HG03442 (cell line): ENCODE data around the gene GPR107.

ENCODE experiments used
- ATAC-seq: cut with Tn5 transposase; IDR thresholded peaks from one replicate; pipeline ENCODE4 v1.9.1; 2021; ENCODE audit warnings: mild to moderate bottlenecking, moderate library complexity; ENCODE audit not compliant: unreplicated experiment

The GPR107 gene

DNA sequence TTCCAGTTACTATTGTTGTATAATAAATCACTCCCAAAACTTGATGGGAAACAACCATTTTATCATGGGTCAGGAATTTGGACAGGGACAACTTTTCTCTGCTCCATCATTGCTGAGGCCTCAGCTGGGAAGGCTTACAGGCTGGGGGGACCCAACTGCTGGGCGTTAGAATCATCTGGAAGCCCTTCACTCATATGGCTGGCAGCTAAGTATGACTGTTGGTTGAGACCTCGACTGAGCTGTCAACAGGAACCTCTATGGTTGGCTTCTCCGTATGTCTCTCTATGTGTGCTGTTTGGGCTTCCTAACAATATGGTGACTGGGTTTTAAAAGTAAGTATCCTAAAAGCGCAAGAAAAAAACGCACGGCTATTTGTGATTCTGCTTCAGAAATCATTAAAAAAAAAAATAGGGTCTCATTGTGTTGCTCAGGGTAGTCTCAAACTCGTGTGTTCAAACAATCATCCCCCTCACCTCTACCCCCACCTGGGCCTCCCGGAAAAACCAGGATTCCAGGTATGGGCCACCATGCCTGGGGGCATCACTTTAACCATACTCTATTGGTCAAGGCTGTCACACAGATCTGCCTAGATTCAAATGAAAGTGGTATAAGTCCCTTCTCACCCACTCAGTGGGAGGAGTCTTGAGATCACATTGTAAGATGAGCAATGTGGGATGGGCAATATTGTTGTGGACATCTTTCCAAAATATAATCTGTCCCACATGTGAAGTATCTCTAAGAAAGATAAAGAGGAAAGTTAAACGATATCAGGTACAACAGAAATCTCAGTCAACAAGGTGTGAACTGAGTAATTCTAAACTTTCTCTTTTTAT lies 26.0 kb upstream of the GPR107 start:
- no peak for ATAC-seq

DNA sequence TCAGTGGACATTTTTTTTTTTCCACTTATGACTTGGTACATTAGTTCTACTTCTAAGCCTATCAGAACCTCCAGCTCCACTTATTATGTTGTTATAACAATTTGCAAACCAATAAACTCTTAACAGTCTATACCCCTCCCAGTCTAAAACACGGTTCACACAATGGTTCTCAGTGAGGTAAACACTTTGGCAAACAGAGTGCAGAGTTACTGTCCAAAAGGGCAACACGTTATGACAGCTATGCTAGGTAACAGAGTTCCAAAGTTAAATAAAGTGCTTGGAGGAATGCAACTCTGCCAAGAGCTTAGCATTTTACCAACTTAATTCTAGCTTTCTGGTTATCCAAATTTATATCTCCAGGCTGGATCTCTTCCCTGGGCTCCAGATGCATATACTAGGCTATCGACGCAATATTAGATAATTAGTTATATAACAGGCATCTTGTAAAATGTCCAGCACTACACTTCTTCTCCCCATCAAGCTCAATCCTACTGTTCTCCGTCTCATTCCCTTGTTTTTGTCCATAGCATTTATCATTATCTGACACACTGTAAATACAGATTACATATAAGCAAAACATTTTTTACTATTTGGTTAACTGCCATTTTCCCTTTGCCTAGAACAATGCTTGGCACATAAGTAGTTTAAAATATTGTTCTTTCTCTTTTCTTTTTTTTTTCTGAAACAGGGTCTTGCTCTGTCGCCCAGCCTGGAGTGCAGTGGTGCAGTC lies 25.0 kb upstream of the GPR107 start:
- ATAC-seq: no peak

GRCh38 chr9:130029223-130029973 lies 24.3 kb upstream of the GPR107 start:
- ATAC-seq: peak; percentile 37

DNA sequence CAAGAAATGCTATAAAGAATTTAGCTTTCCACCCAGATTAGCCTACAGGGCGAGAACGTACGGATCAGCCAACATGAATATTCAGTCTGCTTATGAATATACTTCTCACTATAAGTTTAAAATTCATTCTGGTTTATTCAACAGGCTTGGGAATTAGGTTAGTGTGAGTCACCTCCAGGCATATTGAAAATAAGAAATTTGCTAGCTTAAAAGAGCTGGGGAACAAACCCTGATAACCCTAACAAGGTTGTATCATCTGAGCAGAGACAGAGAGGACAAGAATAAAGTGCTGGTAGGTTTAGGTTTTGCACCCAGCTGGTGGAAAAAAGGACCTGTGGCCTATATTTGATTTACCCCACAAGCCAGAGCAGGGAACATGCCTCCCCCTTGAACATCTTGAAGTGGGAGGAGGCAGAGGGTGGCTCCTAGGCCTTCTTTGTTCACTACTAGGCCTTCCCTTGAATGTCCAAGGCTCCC lies 23.0 kb upstream of the GPR107 start:
- ATAC-seq: no peak

GRCh38 chr9:130034570-130034969 lies 19.1 kb upstream of the GPR107 start:
- ATAC-seq: no peak

DNA sequence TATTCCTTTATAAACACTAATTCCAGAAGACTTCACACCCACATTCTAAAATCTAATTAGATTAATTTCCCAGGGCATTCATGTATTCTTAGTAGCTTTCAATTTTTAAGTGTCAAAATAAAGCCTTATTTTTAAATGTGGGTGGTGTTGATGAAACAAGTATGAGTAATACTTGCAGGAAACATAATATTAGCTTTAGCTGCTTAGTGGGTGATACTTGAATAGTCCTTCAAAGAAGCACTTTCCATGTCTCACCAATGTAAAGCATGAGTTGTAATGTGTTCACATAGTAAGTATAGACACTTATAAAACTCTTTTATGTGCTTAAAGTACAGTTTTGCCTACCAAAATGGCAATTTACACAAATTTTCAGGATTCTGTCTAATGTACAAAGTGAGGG lies 17.6 kb upstream of the GPR107 start:
- ATAC-seq: no peak

DNA sequence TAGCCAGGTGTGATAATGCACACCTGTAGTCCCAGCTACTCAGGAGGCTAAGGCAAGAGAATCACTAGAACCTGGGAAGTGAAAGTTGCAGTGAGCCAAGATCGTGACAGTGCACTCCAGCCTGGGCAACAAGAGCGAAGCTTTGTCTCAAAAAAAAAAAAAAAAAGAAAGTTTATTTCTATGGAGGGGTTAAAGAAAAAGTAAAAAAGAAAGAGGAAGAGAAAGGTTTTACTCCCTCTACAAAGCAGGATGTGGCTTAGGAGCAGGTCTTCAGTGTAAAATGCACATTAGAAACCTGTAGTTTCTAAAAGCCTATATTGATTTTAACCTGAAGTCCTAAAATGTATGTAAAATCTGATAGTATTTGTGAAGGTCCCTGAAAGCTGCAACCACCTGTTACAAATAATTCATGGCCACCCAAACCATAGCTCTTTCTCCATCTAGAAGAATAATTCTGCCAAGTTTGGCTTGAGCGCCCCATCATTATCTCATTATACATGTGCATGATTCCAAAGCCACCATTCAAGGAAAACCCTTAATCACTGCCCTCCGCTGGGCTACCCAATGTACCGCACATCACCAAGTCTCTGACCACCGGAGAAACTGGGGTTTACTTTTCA lies 14.1 kb upstream of the GPR107 start:
- no peak for ATAC-seq

DNA sequence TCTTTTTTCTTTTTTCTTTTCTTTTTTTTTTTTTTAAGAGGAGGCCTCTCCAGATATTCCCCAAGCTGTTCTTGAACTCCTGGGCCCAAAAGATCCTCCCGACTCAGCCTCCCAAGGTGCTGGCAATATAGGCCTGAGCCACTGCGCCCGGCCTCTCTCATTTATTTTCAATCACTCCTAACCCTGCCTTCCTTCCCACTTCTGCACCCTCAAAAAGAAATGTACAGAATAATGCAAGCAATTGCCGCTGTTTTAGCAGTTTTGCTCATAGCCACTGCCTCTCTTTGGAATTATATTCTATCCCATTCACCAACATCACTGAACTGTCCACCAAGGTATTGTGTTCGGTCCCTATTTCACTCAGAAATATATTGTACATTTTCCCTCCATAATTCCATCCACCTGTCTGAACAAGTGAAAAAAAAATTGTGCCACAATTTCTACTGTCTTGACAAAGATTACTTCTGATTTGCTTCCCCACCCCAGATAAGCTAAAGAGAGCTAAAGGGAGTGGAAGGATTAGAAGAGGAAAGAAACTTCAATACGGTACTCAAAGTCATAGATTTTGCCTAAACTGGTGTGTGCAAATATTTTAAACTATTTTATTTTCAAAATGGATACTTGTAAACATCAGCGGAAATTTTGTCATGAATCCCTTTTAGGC lies 12.6 kb upstream of the GPR107 start:
- no peak for ATAC-seq

DNA sequence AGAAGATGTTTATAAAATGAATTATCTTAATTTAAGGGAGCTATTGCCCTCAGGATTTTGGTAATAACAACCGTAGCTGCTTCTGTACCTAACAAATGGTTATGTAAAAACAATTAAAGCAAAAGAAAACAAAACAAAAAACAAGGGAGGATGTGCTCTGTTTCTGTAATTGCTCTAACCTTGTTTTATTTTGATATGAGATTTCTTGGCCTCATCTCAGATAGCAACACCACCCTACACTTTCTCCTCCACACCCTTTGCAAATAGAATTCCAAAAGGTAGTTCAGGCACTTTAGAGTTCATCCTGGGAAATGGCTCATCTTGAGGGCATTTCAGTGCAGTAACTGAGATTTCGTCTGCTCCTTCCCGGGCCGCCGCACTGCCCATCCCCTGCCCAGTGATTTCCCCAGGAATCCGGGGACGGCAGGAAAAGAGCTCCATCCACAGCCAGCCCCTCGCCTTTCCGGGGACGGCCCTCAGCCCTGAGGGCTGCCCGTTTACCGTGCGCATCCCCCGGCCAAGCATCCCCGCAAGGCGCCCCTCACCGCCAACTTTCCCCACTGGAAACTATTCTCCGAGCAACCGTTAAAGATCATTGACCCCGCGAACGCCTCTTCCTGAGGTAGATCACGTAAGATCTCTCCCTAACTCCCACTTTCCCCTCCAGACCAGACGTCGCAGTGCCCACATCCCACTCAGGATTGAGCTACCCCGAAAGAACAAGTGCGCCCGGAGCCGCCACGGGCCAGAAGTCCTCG lies 11.9 kb upstream of the GPR107 start:
- ATAC-seq: no peak

- peak; percentile 6 for ATAC-seq
These were observed 11.3 kb upstream of the GPR107 start for GRCh38 chr9:130042406-130042884.

GRCh38 chr9:130042885-130043653 lies 10.6 kb upstream of the GPR107 start, which contains the start of gene FNBP1:
TSS of gene FNBP1 (minus strand) at chr9:130043189. CDS start at chr9:130042975, 214 bp downstream.
- peak; percentile 38 for ATAC-seq

DNA sequence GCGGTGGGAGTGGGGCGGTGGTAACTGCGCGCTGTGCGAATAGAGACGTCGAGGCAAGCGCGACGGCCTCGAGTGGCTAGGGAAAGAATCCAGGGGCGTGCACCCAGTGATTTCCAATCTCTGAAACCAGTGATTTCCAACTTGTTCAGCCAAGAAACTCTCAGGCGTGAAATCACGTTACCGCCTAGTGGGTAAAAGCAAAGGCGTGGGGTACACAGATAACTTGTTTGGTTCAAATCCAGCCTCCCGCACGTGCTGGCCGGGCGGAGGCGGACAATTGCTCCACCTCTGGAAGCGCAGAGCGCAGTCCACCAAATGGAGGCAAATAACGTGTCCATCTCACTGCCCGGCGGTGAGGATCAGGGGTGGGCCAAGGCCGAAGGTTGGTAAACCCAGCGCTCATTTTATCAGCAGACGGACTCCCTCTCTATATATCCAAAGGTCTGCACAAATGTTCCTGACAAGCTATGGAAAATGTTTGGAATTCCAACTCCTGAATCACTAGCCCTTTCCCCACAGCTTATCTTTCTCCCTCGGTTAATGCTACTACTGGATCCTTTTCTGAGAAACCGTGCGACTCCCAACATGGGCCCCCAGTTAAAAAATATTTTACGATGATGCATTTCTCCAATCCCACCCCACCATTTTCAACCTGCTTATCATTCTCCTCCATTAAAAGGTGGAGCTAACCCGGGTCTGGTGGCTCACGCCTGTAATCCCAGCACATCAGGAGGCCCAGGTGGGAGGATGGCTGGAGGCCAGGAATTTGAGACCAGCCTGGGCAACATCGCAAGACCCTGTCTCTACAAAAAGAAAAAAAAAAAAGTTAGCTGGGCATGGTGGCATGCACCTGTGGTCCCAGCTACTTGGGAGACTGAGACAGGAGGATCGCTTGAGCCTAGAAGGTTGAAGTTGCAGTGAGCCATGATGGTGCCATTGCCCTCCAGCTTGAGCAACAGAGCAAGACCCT lies 9.8 kb upstream of the GPR107 start:
- no peak for ATAC-seq

- no peak for ATAC-seq
These were observed 7.8 kb upstream of the GPR107 start for GRCh38 chr9:130045725-130046450.

DNA sequence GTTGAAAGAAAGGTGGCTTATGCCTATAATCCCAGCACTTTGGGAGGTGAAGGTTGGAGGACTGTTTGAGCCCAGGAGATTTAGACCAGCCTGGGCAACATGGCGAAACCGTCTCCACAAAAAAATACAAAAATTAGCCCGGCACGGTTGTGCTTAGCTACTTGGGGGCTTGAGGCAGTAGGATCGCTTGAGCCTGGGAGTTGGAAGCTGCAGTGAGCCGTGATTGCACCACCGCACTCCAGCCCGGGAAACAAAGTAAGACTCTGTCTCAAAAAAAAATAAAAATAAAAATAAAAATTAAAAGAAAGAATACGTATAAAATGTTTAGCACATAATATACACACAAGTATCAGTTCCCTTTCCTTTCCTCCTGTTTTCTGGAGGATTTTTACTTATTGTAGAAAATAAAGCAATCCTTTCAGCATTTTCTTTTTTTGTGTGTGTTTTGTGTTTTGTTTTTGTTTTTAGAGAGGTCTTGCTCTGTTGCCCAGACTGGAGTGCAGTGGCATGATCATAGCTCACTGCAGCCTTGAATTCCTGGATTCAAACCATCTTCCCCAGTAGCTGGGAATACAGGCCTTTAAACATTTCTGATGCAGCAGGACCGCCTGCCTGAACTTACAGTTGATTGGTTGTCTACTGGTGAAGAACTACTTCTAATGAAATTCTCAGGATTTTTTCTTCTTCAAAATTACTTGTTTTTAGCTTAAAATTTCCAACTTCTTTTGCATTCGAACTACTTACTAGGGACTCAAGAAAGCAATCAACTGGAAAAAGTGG lies 4.1 kb upstream of the GPR107 start:
- no peak for ATAC-seq

DNA sequence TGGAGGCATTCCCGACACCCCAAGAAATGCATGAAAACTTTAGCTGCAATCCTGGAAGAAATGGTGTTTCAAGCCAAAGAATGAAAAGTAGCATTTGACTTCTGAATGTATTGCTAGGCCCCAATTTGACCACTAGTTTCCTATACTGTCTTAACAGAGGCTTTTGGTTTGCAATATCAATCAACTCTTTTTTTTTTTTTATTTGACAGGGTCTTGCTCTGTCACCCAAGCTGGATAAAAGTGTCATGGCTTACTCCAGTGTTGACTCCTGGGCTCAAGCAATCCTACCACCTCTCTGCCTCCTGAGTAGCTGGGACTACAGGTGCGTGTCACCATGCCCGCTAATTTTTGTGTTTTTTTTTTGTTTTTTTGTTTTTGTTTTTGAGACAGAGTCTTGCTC lies 3.2 kb upstream of the GPR107 start:
- no peak for ATAC-seq

GRCh38 chr9:130051855-130052254 lies 1.9 kb upstream of the GPR107 start:
- no peak for ATAC-seq
